NCI-H128 (cell line): ENCODE measurements around the gene GPC1.
"Not testable (repeated sequence)": the region's sequence is repeated elsewhere in the genome, so short reads cannot be mapped to it uniquely, and the experiment has no call there.

ENCODE experiments used
- DNase-seq: peaks from one replicate; lab custom pipeline; 2025; ENCODE audit not compliant: unreplicated experiment; lab: John Stamatoyannopoulos, UW

GPC1 gene

DNA sequence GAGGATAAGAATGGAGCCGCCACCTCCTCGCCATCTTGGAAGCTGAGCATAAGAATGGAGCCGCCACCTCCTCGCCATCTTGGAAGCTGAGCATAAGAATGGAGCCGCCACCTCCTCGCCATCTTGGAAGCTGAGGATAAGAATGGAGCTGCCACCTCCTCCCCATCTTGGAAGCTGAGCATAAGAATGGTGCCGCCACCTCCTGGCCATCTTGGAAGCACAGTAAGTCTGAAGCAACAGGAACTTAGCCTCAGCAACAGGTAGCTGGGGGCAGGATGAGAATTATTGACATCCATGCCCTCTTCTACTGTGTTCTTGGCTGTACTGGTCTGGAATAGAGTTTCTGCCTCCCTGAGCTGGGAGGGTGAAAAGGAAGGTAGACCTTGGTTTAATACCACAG is 61.6 kb downstream of the GPC1 start:
- not testable (repeated sequence) for DNase-seq

DNA sequence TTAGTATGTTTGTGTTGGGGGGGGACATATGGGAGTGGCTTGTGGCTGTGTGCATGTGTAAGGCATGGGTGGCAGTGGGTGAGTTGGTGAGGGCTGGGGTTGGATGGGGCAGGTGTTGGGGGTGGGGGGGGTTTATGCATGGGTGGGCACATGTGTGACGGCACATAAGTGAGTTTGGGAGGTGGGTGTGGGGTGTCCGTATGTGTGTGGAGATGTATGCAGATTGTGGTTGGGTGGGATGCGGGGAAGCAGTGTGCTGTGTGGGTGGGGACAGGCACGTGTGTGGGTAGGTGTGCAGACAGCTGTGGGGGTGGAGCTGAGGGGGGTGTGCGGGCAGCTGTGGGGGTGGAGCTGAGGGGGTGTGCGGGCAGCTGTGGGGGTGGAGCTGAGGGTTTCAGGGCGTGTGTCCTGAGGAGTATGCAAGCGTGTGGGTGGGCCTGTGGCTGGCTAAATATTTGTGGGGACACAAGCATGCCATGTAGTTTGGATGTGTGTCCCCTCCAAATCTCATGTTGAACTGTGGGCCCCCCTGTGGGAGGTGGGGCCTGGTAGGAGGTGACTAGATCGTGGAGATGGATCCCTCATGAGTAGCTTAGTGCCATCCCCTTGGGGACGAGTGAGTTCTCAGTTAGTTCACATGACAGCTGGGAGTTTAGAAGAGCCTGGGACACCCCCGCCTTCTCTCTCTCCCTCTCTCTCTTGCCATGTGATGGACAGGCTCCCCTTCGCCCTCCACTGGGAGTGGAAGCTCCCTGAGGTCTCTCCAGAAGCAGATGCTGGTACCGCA is 62.9 kb downstream of the GPC1 start:
- no peak for DNase-seq

DNA sequence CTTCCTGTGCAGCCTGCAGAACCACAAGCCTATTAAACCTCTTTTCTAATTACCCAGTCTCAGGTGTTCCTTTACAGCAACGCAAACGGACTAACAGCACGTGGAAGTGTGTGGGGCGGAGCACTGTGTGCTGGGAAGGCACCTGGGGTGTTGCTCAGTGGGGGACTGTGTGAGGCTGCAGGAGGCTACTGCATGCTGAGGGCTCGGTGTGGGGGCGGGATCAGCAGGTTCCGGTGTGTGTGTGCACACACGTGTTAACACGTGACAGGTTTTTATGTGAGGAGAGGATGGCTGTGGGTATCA is 63.4 kb downstream of the GPC1 start:
- no peak for DNase-seq

DNA sequence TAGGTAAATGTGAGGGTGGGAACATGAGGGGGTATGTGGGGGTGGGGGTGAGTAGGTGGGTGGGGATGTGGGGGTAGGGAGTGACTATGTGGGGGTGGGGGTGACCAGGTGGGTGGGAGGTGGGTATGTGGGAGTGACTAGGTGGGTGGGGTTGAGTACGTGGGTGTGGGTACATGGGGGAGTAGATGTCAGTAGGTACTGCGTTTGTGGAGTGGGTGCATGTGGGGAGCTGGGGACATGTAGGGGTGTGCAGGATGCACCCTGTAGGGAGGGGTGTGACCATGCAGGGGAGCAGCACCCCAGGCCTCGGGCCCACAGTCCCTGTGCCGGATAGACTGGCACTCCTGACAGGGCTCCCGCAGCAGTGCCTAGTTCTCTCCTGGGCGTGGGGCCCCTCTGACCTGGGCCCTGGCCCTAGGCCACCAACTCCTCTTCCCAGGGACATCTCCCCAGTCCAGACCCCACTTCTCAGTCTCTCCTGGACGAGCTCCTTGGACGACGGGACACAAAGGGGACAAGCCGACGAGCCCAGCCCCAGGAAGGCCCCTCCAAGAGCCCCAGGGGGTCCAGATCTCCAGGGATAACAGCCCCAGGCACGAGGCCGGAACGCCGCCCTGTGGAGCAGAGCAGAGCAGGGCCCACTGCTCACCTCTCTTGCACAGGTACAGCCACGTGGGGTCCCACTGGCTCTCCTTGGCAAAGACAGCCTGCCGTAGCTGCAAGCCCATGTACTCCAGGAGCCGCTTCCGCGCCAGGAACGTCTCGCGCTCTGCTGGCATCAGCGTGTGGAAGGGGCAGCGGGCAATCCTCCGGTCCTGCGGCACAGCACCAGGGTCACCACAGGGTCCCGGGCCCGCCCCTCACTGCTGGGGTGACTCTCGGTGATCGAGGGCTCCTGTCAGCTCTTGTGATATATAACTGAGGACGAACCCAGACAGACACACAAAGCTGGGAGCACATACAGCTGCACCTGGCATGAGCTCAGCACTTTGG is 64.1 kb downstream of the GPC1 start:
- no peak for DNase-seq

DNA sequence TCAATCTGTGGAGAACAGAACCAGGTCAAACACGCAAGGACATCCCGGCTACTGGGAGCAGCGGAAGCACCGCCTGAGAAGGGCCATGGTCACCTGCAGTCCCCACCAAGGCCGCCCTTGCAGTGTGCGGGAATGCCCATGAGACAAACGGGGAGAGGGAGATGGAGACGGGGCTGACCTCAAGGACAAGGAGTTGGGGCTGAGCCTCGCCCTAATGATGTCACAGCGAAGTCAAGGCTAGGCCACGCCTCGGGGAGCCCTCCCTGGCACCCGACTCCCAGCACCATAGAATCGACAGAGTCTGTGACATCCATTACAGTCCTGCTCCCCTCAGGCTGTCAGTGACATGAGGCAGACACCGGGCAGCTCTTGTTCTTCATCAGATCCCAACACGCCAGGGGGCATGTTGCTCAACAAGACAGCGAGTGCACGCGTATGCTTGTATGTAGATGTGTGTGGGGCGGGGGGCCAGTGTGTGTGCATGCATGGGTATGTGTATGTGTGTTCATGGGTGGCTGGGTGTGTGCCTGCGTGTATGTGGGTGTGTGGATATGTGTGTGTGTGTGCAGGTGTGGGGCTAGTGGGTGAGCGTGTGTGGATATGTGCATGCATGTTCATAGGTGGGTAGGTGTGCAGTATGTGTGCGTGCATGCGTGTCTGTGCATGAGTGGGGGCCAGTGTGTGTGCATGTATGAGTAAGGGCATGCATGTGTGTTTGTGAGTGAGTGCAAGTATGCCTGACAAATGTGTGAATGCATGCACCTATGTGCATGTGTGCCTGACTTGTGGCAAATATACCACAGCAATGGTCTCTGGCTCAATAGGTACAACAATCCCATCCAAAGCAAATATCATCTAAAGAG is 65.3 kb downstream of the GPC1 start:
- no peak for DNase-seq

DNA sequence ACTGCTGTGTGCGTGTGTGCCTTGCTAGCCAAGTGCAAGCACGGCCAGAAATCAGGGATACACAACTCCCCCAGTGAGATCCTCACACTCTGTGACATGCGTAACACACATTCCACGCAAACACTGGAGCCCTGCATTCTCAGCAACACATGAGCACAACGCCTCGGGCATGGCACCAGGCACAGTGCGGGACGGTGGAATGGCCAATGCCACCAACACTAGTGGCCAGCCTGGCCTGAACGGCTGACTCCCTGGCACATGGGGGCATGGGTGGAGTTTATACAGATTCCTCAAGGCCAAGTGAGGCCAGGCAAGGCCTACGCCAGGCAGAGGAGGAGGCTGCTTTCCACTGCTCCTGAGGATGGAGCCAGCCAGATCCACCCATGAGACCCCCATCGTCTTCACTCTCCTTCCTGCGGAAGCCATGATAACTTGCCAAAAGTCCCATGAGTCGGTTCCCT is 66.1 kb downstream of the GPC1 start:
- no peak for DNase-seq

DNA sequence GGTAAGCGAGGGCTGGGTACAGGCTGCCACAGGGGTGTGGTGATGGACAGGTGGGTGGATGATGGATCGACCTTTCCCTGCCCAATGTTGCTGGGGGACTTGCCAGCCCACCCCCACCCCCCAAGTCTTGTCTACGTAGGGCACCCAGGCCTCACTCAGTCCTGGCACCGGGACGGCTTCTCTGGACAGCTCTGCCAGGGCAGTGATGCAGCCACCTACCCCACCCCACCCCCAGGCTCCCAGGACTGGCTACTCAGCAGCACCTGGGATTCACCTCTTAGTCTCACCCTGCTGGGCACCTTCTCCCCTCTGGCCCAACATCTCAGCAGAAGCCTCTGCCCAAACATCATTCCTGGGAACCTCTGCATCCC is 66.6 kb downstream of the GPC1 start:
- no peak for DNase-seq

DNA sequence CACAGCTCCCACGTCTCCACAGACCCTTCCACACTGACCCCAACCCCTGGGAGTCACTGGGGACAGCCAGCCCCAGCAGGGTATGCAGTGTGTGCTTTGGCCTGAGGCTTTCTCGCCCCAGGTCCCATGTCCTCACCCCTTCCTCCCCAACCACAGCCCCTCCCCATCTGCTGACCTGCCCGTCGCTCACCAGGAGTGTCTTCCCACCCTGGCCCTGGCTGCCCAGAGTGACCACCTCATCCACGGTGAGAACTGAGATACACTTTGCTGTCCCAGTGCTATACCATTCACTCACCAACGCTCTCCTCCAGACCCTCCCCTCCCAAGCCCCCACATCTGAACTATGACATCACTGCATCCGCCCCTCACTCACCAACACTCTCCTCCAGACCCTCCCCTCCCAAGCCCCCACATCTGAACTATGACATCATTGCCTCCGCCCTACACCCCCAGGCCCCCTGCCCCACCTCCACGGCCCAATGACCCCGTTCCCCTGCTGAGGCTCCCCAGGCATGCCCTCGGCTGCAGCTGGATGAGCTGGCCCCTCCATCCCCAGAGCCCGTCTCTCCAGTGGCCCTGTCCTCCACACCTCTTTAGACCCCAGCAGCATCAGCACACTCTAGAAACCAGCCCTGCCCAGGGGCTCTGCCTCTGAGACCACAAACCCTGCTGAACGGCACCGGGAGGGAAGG is 67.1 kb downstream of the GPC1 start:
- no peak for DNase-seq

DNA sequence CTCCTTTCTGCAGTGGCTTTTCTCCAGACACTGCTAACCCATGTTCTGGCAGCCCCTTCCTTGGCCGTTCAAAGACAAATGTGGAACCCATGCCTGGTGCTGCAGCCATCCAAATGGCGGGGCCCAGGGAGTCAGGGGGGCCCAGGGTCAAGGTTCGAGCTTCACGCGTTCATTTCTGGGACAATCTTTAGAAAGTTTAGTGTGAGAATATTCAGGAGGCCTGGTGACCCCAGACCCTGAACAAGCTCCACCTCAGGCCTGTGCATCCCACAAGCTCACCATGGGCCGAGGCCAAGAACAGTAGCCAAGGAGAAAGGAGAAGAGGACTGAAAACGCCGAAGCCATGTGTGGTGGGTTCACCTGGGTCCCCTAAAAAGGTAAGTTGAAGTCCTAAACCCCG is 67.9 kb downstream of the GPC1 start:
- DNase-seq = no peak

DNA sequence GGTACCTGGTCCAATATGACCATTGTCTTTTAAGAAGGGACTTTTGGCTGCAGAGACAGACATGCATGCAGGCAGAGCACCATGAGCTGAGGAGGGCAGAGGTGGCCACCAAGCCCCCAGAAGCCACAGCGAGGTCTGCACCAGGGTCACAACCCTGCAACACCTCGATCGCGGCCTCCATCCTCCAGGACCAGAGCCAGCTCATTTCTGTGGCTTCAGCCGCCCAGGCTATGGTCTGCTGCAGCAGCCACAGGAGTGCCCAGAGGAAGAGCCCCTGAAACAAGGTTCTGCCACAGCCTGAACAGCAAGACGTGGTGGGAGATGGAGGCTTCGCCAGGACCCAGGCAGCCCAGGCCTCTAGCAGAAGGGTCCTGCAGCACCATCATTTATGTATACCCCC is 68.4 kb downstream of the GPC1 start:
- DNase-seq = no peak

DNA sequence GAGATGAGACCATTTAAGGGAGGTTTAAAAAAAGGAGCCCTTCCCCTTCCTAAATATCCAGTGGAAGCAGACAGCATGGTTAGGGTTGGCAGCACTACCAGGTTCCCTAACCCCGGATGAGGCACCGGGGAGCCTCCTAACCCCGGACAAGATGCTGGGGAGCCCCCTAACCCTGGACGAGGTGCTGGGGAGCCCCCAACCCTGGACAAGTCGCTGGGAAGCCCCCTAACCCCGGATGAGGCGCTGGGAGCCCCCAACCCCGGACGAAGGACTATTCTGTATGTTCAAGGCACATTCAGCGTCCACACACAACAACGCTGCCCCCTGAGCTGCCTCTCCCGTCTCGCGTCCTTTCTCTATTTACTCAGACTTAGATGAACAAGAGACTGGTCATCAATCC is 70.4 kb downstream of the GPC1 start:
- DNase-seq = no peak

DNA sequence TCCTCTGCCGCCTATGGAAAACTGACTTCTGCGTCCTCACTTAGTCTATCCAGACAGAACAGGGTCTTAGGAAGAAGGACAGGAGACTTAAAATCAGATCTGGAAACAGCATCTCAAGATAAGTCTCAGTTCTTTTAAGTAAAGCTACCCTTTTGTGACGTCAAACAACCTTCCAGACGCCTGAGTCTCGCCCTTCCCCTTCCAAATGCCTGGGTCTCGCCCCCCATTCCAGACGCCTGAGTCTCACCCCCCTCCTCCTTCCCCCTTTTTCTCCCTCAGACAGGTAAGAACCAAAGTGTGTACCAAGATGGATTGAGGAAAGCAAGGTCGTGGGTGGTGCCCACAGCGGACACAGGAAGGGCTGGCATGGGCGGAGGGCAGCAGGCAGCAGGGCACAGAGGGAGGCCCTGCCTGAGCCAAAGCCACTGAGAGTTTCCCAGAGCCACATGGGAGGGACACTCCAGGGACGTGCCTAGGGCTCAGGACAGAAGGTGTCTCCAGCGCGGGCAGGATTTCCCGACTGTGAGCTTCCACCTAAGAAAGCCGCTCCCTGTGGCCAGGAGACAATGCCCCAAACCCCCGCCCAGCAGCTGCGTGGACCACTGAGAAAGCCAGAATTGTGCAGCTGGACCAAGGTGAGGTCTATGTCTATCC is 71.1 kb downstream of the GPC1 start:
- DNase-seq = no peak

DNA sequence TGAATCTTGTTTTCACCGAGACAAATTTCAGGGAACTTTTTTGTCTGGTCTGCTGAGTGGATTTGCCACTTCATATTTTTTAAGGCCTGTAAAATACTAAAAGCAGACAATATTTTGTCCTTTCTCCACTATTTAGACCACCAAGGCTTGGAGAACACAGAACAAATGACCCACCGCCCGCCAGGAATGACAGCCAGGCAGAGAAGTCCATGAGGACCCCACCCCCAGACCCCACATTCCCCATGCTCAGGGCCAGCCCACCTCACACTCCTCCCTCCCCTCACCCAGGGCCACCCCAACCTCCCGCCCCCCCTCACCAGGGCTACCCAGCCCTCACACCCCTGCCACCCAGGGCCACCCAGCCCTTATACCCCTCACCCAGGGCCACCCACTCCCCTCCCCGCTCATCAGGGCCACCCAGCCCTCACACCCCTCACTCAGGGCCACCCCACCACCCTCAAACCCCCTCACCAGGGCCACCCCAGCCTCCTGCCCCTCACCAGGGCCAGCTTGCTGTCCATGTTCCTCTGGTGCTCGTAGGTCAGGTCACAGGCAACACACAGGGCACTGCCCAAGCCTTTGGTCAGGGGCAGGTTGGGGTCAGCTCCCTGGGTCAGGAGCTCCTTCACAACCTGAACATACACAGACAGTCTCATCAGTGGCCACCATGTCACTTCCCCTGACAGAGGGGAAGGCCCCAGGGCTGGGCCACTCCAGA is 71.8 kb downstream of the GPC1 start:
- no peak for DNase-seq

DNA sequence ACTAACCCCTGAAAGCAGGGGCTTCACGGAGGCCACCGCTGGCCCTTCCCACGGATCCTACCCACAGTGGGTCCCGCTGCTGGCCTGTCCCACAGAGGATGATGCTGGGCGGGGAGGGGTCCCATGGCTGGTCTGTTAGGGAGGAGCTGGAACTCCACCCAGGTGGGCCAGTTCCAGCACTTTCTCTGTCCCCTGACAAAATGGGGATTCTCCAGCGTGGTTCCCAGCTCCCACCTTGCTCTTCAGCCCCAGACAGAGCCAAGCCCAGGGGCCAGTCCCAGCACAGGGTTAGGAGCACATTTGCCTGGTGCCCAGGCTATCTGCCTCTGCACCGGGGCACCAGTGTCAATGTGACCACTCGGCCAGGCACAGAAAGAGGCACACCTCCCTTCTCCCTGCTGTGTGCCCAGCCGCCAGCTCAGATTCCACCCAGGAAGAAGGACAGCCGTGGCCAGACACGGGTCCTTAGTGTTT is 72.4 kb downstream of the GPC1 start:
- DNase-seq = no peak

DNA sequence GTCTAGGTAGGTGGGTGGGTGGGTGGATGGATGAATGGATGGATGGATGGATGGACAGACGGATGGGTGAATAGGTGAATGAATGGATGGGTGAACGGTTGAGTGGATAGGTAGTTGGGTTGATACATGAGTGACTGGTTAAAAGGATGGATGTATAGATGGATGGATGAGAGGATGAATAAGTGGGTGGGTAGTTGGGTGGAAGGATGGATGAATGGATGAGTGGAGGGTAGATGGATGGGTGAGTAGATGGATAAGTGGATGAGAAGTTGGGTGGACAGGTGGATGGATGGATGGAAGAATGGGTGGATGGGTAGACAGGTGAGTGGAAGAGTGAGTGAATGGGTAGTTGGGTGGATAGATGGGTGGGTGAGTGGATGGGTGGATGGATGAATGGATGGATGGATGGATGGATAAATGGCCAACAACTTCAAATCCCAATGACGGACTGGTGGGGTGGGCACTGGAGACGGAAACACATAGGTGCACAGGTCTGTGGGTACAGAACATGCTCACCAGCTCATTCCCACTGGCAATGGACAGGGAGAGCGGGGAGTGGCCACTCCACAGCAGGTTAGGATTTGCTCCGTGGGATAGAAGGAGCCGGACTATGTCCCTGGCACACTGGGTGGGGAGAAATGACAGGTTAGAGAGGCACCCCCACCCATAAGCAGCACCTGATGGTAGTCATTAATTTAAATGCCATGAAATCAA is 73.5 kb downstream of the GPC1 start:
- no peak for DNase-seq

DNA sequence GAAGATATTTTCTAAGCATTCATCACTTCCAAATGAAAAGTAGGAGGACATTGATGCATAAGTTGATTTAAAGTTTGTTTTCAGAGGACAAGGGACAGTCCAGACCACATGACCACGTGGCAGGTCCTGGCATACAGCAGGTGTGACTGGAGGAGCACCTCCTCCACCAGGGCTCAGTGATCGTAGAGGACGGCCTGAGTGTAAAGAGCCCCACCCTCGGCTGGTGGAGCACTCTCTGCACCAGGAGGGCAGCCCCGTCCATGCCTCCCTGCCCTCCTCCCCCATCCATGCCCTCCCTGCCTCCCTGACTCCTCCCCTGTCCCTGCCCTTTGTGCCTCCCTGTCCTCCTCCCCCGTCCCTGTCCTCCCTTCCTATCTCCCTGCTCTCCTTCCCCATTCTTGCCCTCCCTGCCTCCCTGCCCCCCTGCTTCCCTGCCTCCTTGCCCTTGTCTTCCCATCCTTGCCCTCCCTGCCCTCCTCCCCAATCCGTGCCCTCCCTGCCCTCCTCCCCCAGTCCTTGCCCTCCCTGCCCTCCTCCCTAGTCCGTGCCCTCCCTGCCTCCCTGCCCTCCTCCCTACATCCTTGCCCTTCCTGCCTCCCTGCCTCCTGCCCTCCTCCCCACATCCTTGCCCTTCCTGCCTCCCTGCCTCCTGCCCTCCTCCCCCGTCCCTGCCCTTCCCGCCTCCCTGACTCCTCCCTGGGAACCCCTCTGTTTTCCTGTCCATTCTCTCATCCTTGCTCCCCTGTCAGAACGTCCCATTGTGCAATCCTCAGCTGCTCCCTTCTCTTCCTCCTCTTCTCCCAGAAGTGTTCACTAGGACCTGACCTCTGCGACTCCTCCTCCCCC is 74.4 kb downstream of the GPC1 start:
- no peak for DNase-seq

DNA sequence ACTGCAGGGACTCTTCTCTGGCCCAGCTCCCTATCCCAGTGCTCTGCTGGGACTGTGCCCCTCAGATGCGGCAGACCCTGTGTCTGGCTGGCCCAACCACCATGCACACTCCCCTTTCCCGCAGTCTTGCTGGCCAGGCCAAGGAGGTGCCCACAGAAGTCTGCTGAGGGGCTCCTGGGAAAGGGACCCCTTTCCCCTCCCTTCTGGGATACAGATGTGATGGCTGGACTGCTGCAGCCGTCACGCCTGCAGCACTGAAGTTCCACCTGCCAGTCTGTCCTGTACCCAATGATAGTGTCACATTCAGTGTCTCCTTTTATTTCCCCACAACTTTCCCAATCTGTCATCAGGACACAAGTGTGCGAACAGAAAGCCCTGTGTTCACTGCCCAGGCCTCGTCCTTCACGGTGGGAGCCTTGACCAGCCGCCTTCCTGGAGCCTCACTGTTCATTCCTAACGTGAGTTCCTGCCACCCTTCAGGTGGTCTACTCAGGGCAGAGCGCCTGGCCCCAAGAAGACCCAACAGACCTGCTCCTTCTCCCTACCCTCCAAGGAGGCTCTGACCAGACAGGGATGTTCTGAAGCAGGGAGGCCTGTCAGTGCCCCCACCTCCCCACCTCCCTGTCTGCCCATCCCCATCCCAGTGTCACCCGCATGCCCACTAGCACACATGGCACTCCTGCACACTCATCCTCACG is 75.2 kb downstream of the GPC1 start:
- DNase-seq = no peak
